Stromal cell of bone marrow (primary cell): ENCODE data around the gene TBC1D32.
"Not testable (repeated sequence)": the region's sequence is repeated elsewhere in the genome, so short reads cannot be mapped to it uniquely, and the experiment has no call there.

Experiments
- DNase-seq: peaks from one replicate; pipeline ENCODE4 v3.0.0-alpha.2; 2012; ENCODE audit warnings: low read depth

TBC1D32 gene

GRCh38 chr6:121333196-121333595 is 1.1 kb downstream of the TBC1D32 start:
- no peak for DNase-seq

- no peak for DNase-seq
Measured at GRCh38 chr6:121330516-121330915, 3.8 kb downstream of the TBC1D32 start.

- no peak for DNase-seq
Measured at GRCh38 chr6:121321282-121321681, 13.0 kb downstream of the TBC1D32 start.

GRCh38 chr6:121319603-121320002 is 14.7 kb downstream of the TBC1D32 start:
- DNase-seq: no peak

- no peak for DNase-seq
Measured at GRCh38 chr6:121319112-121319553, 15.1 kb downstream of the TBC1D32 start.

- DNase-seq: no peak
Measured at GRCh38 chr6:121314381-121315112, 19.7 kb downstream of the TBC1D32 start.

- not testable (repeated sequence) for DNase-seq
Measured at GRCh38 chr6:121311814-121312213, 22.5 kb downstream of the TBC1D32 start.

GRCh38 chr6:121310495-121310894 is 23.8 kb downstream of the TBC1D32 start:
- no peak for DNase-seq

- DNase-seq: peak; percentile 16
Measured at GRCh38 chr6:121309768-121310469, 24.4 kb downstream of the TBC1D32 start.

- DNase-seq: no peak
Measured at GRCh38 chr6:121305957-121306607, 28.2 kb downstream of the TBC1D32 start.

- DNase-seq: no peak
Measured at GRCh38 chr6:121302882-121303281, 31.4 kb downstream of the TBC1D32 start.

GRCh38 chr6:121301156-121301555 is 33.1 kb downstream of the TBC1D32 start:
- not testable (repeated sequence) for DNase-seq

GRCh38 chr6:121297694-121298093 is 36.6 kb downstream of the TBC1D32 start:
- no peak for DNase-seq

- DNase-seq: peak; percentile 71
Measured at GRCh38 chr6:121285041-121285440, 49.2 kb downstream of the TBC1D32 start.

GRCh38 chr6:121274666-121275295 is 59.5 kb downstream of the TBC1D32 start:
- DNase-seq: no peak

- DNase-seq: no peak
Measured at GRCh38 chr6:121263742-121264141, 70.5 kb downstream of the TBC1D32 start.

GRCh38 chr6:121260651-121261102 is 73.6 kb downstream of the TBC1D32 start:
- peak; percentile 63 for DNase-seq

GRCh38 chr6:121247386-121247785 is 86.9 kb downstream of the TBC1D32 start:
- DNase-seq: no peak

GRCh38 chr6:121242386-121242785 is 91.9 kb downstream of the TBC1D32 start:
- no peak for DNase-seq

GRCh38 chr6:121237859-121238258 is 96.4 kb downstream of the TBC1D32 start:
- no peak for DNase-seq

GRCh38 chr6:121236984-121237383 is 97.3 kb downstream of the TBC1D32 start:
- DNase-seq: no peak

- DNase-seq: no peak
Measured at GRCh38 chr6:121235386-121235785, 98.9 kb downstream of the TBC1D32 start.
